HL-60 (cell line): ENCODE data around the gene ST3GAL4.

Experiments used
- DNase-seq, 2 experiments: peaks; one replicate each; pipeline ENCODE4 v3.0.0-alpha.2; 2010 to 2020; ENCODE audit warnings: low read depth in 1 of 2, low spot score in 1 of 2
- H3K27ac ChIP-seq: fragments of 250-450 bp; sonication (Bioruptor Pico); replicated peaks from 2 replicates; pipeline ENCODE4 v1.5.1; 2020; ENCODE audit warnings: mild to moderate bottlenecking, moderate library complexity
- H3K27me3 ChIP-seq: fragments of 250-450 bp; sonication (Bioruptor Pico); 2 replicates; pipeline ENCODE4 v1.5.1; 2021; ENCODE audit warnings: mild to moderate bottlenecking, moderate library complexity; ENCODE audit not compliant: insufficient read depth, poor library complexity, severe bottlenecking
- H3K4me3 ChIP-seq: replicated peaks from 2 replicates; pipeline ENCODE4 v1.5.1; 2011; ENCODE audit warnings: mild to moderate bottlenecking, control low read depth, low read length; ENCODE audit not compliant: insufficient read depth
- GABPA ChIP-seq: IDR thresholded peaks from 2 replicates; pipeline ENCODE4 v1.6.1; 2012; ENCODE audit warnings: low read depth
- POLR2AphosphoS5 ChIP-seq: IDR thresholded peaks from 2 replicates; pipeline ENCODE4 v1.6.1; 2012; ENCODE audit warnings: low read depth
- SPI1 ChIP-seq: IDR thresholded peaks from 2 replicates; pipeline ENCODE4 v1.6.1; 2012; ENCODE audit warnings: low read depth, mild to moderate bottlenecking, borderline replicate concordance
- TF ChIP-seq, protein P1 (sequence below): IDR thresholded peaks from 2 replicates; pipeline ENCODE4 v1.6.1; 2012; ENCODE audit warnings: low read depth; ENCODE audit not compliant: insufficient replicate concordance
- TF ChIP-seq, protein P2 (sequence below): IDR thresholded peaks from one replicate; pipeline ENCODE4 v1.5.1; 2011; ENCODE audit warnings: low read length, control low read depth, inconsistent platforms; ENCODE audit not compliant: insufficient read depth

The ST3GAL4 gene

GRCh38 chr11:126409620-126409985 lies 54.1 kb downstream of the ST3GAL4 start:
- DNase-seq, result no peak
- Histone ChIP-seq H3K4me3 (no peak overlapping the region), H3K27ac (no peak overlapping the region), H3K27me3 (no peaks in the 10 kb centered on the region)
- TF ChIP-seq SPI1 (no peak), POLR2AphosphoS5 (no peak), GABPA (no peak)
- TF ChIP-seq, protein P1, sequence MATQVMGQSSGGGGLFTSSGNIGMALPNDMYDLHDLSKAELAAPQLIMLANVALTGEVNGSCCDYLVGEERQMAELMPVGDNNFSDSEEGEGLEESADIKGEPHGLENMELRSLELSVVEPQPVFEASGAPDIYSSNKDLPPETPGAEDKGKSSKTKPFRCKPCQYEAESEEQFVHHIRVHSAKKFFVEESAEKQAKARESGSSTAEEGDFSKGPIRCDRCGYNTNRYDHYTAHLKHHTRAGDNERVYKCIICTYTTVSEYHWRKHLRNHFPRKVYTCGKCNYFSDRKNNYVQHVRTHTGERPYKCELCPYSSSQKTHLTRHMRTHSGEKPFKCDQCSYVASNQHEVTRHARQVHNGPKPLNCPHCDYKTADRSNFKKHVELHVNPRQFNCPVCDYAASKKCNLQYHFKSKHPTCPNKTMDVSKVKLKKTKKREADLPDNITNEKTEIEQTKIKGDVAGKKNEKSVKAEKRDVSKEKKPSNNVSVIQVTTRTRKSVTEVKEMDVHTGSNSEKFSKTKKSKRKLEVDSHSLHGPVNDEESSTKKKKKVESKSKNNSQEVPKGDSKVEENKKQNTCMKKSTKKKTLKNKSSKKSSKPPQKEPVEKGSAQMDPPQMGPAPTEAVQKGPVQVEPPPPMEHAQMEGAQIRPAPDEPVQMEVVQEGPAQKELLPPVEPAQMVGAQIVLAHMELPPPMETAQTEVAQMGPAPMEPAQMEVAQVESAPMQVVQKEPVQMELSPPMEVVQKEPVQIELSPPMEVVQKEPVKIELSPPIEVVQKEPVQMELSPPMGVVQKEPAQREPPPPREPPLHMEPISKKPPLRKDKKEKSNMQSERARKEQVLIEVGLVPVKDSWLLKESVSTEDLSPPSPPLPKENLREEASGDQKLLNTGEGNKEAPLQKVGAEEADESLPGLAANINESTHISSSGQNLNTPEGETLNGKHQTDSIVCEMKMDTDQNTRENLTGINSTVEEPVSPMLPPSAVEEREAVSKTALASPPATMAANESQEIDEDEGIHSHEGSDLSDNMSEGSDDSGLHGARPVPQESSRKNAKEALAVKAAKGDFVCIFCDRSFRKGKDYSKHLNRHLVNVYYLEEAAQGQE, result no peak
- TF ChIP-seq, protein P2, sequence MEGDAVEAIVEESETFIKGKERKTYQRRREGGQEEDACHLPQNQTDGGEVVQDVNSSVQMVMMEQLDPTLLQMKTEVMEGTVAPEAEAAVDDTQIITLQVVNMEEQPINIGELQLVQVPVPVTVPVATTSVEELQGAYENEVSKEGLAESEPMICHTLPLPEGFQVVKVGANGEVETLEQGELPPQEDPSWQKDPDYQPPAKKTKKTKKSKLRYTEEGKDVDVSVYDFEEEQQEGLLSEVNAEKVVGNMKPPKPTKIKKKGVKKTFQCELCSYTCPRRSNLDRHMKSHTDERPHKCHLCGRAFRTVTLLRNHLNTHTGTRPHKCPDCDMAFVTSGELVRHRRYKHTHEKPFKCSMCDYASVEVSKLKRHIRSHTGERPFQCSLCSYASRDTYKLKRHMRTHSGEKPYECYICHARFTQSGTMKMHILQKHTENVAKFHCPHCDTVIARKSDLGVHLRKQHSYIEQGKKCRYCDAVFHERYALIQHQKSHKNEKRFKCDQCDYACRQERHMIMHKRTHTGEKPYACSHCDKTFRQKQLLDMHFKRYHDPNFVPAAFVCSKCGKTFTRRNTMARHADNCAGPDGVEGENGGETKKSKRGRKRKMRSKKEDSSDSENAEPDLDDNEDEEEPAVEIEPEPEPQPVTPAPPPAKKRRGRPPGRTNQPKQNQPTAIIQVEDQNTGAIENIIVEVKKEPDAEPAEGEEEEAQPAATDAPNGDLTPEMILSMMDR, result no peak

DNA sequence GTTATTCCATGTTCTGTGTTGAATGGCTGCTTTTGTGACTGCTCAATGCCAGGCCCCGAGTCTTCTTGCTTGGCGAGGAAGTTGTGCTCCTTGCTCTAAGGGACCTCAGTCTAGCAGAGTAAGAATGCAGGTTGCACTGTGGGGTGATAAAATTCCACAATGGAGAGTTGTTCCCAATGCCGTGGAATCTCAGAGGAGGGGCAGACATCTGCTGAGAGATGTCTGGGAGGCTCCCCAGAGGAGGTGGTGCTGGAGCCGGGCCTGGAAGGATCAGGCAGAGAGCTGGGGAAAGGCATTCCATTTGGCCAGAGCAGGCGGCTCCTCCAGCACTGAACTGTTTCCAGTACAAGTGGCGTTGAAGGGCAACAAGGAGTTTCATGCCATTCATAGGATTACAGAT lies 55.2 kb downstream of the ST3GAL4 start:
- no peak overlapping the region for H3K4me3 ChIP-seq
- TF ChIP-seq GABPA (no peak), POLR2AphosphoS5 (no peak)
- TF ChIP-seq, protein P2, result no peak
- no peaks in the 10 kb centered on the region for H3K27me3 ChIP-seq
- DNase-seq, result no peak
- H3K27ac ChIP-seq, result no peak overlapping the region

GRCh38 chr11:126411971-126412381 lies 56.5 kb downstream of the ST3GAL4 start:
- Histone ChIP-seq H3K27ac (no peak overlapping the region), H3K4me3 (no peak overlapping the region), H3K27me3 (no peaks in the 10 kb centered on the region)
- TF ChIP-seq GABPA (no peak), POLR2AphosphoS5 (no peak), SPI1 (no peak)
- TF ChIP-seq, protein P1, result no peak
- TF ChIP-seq, protein P2, result no peak
- no peak for DNase-seq

DNA sequence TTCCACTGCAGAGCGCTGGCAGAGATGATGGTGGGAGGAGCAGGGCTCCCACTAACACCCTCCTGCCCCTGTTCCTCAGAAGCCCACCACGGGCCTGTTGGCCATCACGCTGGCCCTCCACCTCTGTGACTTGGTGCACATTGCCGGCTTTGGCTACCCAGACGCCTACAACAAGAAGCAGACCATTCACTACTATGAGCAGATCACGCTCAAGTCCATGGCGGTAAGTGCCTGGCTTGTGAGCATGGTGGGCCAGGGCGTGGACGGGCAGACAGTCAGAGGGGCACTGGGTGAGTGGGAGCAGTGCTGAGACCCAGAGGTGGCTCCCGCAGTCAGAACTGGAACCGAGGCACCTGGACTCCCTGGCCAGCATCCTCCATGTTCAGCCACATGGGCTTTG lies 57.9 kb downstream of the ST3GAL4 start:
- TF ChIP-seq, protein P1, result no peak
- 0 out of 2 replicates have a peak, but pooled peaks have one; percentile 4 for TF ChIP-seq POLR2AphosphoS5
- no peak for TF ChIP-seq GABPA
- TF ChIP-seq, protein P2, result no peak
- no peak for TF ChIP-seq SPI1
- H3K27me3 ChIP-seq, result no peaks in the 10 kb centered on the region
- H3K4me3 ChIP-seq, result no peak overlapping the region
- DNase-seq, result no peak
- no peak overlapping the region for H3K27ac ChIP-seq
